DMS53 treated with DMSO at 0.1 percent for 48 hours (cell line): Measurements from ENCODE around the gene CITED2.
A peak's percentile ranks its signal among the peaks of the same experiment; 100 is the strongest.

Source experiments
- DNase-seq: peaks from one replicate; lab custom pipeline; 2025; ENCODE audit not compliant: unreplicated experiment; lab: John Stamatoyannopoulos, UW

Gene CITED2

GRCh38 chr6:139386404-139386803 is 12.0 kb upstream of the CITED2 start:
- no peak for DNase-seq

- no peak for DNase-seq
Measured at GRCh38 chr6:139381216-139381865, 6.9 kb upstream of the CITED2 start.

GRCh38 chr6:139380611-139381010 is 6.2 kb upstream of the CITED2 start:
- no peak for DNase-seq

- DNase-seq: no peak
Measured at GRCh38 chr6:139380168-139380567, 5.7 kb upstream of the CITED2 start.

- peak; percentile 18 for DNase-seq
Measured at GRCh38 chr6:139378882-139379341, 4.5 kb upstream of the CITED2 start.

- DNase-seq: no peak
Measured at GRCh38 chr6:139378226-139378625, 3.8 kb upstream of the CITED2 start.

GRCh38 chr6:139376604-139377218 is 2.3 kb upstream of the CITED2 start:
- no peak for DNase-seq

GRCh38 chr6:139376017-139376330 is 1.5 kb upstream of the CITED2 start:
- DNase-seq: no peak

GRCh38 chr6:139375226-139376016 is 973 bp upstream of the CITED2 start:
- DNase-seq: peak; percentile 78

GRCh38 chr6:139373928-139374356 is 506 bp downstream of the CITED2 start:
- no peak for DNase-seq

GRCh38 chr6:139373154-139373927 is 1.1 kb downstream of the CITED2 start:
- DNase-seq: peak; percentile 52

- no peak for DNase-seq
Measured at GRCh38 chr6:139372326-139373153, 1.9 kb downstream of the CITED2 start.

GRCh38 chr6:139371421-139372203 is 2.8 kb downstream of the CITED2 start:
- no peak for DNase-seq

- no peak for DNase-seq
Measured at GRCh38 chr6:139370999-139371345, 3.5 kb downstream of the CITED2 start.

GRCh38 chr6:139370283-139370998 is 4.0 kb downstream of the CITED2 start:
- DNase-seq: no peak

- peak; percentile 24 for DNase-seq
Measured at GRCh38 chr6:139369568-139370282, 4.7 kb downstream of the CITED2 start.

GRCh38 chr6:139369068-139369467 is 5.4 kb downstream of the CITED2 start:
- DNase-seq: no peak

- no peak for DNase-seq
Measured at GRCh38 chr6:139368661-139369060, 5.8 kb downstream of the CITED2 start.
